ENCODE results near the gene BICC1. TPM values are rescaled to one million over a fixed set of nuclear protein-coding genes. Genes with fewer than 3 reads are reported as not detected.

Gene BICC1
- total RNA-seq, 1 donor from 2014 or later, result 10.3 TPM

DNA sequence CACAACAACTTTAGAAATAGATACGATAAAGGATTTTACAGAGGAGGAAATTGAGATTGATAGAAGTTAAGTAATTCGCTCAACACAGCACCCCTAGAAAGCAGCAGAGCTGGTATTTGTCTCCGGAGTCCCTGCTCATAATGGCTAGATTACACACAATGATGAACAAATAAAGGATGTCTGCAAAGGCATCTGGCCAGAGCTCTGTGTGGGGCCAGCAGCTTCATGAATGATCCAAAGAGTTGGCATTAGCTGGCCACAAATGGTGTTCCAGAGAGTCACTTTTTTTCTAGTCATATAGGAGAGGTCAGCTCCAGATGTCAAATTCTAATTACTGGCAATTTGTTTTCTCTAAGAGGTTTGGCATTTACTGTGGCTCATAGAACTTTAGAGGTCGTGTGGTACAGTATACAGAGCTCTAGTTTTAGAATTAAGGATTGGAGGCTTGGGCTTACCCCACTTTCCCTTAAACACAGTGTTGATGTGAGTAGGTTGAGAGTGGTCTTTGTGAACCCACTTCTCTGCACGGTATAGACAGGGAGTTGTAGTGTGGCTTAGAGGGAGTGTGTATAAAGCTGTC lies 186.2 kb downstream of the BICC1 start:
- DNase-seq (ENCODE audit: low read depth), result no peak

GRCh38 chr10:58700591-58700990 lies 187.9 kb downstream of the BICC1 start:
- peak; percentile 73 for DNase-seq (ENCODE audit: low read depth)

GRCh38 chr10:58701405-58702135 lies 188.9 kb downstream of the BICC1 start:
- DNase-seq (ENCODE audit: low read depth), result peak; percentile 70

DNA sequence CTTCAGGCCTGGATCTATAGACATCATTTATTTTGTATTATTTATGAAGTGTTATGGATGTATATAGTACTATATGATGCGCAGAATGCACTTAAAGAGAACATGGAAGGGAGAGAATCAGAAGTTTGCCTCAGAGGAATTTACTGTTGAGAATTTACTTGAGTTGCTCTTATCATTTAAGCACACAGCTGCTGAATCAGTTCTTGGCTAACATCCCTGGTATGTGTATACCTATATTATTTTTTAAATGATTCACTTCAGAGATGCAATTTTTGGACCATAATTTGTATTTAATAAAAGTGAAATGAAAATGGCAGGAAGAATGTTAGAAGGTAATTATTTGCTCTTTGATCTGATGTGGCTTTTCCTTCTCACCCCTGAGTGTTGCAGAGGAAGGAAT lies 191.6 kb downstream of the BICC1 start:
- DNase-seq (ENCODE audit: low read depth), result no peak

GRCh38 chr10:58704671-58705141 lies 192.0 kb downstream of the BICC1 start:
- peak; percentile 84 for DNase-seq (ENCODE audit: low read depth)

- no peak for DNase-seq (ENCODE audit: low read depth)
Observed at GRCh38 chr10:58706836-58707235, 194.2 kb downstream of the BICC1 start.

DNA sequence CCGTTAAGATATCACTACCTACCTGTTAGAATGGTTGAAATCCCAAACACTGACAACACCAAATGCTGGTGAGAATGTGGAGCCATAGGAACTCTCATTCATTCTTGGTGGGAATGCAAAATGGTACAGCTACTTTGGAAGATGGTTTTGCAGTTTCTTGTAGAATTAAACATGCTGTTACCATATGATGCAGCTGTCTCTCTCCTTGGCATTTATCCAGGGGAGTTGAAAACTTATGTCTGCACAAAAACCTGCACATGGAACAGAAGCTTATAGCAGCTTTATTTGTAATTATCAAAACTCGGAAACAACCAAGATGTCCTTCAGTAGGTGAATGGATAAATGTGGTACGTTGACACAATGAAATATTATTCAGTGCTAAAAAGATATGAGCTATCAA lies 199.5 kb downstream of the BICC1 start:
- no peak for DNase-seq (ENCODE audit: low read depth)

DNA sequence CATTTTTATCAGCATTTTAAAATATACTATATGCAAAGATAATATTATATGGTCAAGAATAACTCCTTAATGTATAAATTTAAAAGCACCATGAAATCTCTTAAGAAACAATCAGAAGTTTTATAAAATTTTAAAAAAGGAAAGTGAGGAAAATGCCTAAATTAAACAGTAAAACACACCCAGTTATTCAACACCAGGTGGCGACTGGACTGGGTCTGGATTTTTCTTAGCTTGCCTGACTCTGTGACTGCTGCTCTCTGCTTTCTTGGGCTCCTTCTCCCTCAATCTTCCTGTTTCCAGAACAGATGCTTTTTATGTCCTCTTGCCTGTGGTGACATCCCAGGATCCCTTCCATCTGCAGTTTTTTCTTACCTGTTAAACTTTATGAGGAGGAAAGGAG lies 200.3 kb downstream of the BICC1 start:
- no peak for DNase-seq (ENCODE audit: low read depth)

DNA sequence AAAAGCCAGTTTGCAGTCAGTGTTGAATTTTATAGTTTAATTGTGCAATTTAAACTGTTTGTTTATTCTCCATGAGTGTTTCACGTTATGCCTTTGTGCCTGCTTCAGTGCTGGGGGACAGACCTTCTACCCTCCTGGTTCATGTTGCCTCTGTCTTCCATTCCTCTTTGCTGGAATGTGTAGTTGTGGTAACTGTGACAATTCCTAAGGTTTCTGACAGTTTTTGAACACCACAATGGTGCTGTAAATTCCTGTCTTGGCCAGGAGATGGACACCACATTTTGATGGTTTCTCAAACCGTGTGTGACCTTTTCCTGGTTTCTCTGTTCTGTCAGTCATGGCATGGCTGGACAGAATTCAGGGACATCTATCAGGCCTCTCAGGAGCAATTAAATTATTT lies 201.7 kb downstream of the BICC1 start:
- no peak for DNase-seq (ENCODE audit: low read depth)

GRCh38 chr10:58715061-58715460 lies 202.4 kb downstream of the BICC1 start:
- DNase-seq (ENCODE audit: low read depth), result no peak

- no peak for DNase-seq (ENCODE audit: low read depth)
Observed at GRCh38 chr10:58718596-58718995, 205.9 kb downstream of the BICC1 start.

- no peak for DNase-seq (ENCODE audit: low read depth)
Observed at GRCh38 chr10:58721601-58722281, 209.1 kb downstream of the BICC1 start.

- no peak for DNase-seq (ENCODE audit: low read depth)
Observed at GRCh38 chr10:58723186-58723585, 210.5 kb downstream of the BICC1 start.

DNA sequence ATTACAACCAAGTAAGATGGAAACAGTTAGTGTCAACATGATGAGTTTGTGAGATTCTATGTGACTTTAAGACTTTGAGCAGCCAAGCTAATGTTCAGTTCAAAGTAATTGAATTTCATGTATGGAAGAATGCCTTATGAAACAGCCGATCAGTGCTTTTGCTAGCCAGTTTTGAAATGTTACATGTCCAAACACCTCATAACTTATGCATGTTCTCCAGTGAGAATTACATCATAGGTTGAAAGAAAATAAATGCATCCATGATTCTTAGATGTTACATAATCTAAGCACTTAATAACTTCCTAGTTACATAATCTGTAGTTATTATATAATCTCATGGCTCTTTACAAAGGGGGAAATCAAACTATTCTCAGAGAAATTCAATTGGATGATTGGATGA lies 211.3 kb downstream of the BICC1 start:
- DNase-seq (ENCODE audit: low read depth), result no peak

DNA sequence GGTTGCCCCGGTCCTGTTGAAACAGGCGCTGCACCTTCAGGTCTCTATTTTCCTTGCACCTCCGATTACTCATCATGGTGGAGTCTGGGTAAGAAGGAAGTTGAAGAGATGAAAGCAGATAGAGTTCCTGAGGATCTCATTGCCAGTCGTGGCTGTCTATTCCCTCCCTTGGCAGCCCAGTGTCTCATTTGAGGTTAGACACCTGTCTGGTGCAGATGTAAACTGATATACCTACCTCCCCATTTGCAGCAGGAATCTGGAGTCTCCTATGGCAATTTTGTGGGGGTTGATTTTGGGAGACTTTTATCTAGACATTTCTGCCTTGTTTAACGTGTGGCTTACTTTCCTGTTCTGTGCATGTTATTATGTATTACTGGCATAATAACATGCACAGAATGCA lies 212.1 kb downstream of the BICC1 start:
- no peak for DNase-seq (ENCODE audit: low read depth)

GRCh38 chr10:58725901-58726300 lies 213.2 kb downstream of the BICC1 start:
- DNase-seq (ENCODE audit: low read depth), result no peak

DNA sequence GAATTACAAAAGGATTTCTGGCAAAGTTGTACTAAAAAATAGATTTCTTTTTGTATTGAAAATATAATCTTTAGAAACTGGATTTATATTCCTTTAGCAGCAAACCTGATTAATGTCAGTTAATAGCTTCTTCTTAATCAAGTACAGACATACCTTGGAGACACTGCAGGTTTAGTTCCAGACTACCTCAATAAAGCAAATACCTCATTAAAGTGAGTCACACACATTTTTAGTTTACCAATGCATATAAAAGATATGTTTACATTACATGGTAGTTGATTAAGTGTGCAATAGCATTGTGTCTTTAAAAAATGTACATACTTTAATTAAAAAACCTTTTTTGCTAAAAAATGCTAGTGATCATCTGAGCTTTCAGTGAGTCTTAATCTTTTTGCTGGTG lies 215.0 kb downstream of the BICC1 start:
- no peak for DNase-seq (ENCODE audit: low read depth)

DNA sequence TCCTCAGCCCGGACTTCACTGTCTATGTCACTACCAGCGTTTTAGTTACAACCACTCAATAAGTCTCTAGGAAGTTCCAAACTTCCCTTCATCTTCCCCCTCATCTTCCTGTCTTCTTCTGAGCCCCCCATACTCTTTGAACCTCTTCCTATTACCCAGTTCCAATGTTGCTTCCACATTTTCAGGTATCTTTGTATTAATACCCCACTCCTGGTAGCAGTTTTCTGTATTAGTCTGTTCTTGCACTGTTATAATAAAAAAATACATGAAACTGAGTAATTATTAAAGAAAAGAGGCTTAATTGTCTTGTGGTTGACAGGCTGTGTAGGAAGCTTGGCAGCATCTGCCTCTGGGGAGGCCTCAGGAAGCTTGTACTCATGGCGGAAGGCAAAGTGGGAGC lies 218.6 kb downstream of the BICC1 start:
- no peak for DNase-seq (ENCODE audit: low read depth)

DNA sequence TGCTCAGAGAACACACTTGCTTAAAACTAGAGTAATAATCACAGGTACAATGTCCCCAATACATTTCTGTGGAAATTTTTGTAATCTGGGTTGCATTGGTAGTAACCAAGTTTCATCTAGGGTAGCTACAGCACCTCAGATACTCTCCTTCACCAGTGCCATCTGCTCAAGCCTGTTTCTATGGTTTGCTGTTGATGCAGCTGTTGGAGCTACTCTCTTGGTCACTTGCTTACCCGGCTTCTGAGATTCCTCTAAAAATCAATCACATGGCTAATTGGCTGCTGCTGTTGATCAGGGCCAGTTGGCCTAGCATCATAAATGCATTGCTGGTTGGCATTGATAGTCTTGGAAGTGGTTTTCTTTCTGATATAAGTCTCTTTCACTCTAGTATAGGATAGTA lies 220.8 kb downstream of the BICC1 start:
- peak; percentile 62 for DNase-seq (ENCODE audit: low read depth)

GRCh38 chr10:58734116-58734515 lies 221.4 kb downstream of the BICC1 start:
- no peak for DNase-seq (ENCODE audit: low read depth)

DNA sequence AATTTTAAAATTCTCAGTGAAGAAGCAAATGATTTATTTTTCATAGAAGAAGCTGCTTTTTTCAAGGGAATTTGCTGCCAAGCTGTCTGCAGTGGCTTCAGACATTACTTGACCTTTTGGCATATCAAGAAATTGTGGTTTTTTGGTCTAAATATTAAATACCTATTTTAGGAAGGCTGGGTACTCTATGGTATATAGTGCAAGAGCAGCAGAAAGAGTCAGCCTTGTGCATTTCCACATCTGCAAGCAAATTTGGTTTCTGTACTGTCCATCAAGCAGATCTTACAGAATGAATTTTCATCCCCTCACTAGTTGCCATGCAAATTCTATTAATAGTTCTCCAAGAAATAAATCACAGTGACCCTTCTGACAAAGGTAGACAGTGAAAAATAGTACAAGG lies 222.0 kb downstream of the BICC1 start:
- no peak for DNase-seq (ENCODE audit: low read depth)

DNA sequence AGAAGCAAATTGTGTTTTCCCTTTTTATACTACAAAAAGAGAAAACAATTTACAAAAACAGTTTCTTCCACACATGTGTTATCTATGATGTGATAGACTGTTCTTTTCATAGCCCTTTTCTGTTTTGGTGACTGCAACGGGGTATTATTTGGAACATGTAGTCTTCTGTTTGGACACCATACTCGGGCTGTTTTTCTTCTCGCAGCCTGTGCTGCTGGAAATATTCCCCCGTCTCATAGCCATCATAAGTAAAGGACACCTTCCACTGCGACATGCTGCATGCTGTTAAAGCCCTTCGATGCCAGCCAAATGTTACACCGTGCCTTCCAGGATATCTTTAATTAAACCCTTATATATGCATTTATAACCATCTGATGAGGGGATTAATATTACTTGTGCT lies 222.4 kb downstream of the BICC1 start:
- DNase-seq (ENCODE audit: low read depth), result no peak
